LNCaP clone FGC (cell line): ENCODE measurements around the gene SEMA3C.

Experiments
- DNase-seq: peaks from one replicate; pipeline ENCODE4 v3.0.0-alpha.2; 2011; ENCODE audit warnings: low read depth
- H3K4me3 ChIP-seq: 2 replicates; pipeline ENCODE4 v1.5.1; 2011; ENCODE audit warnings: mild to moderate bottlenecking, low read depth, low read length, control low read depth
- TF ChIP-seq, protein P1 (sequence below): IDR thresholded peaks from 2 replicates; pipeline ENCODE4 v1.5.1; 2012; ENCODE audit warnings: mild to moderate bottlenecking; ENCODE audit not compliant: control insufficient read depth, insufficient read depth; ENCODE audit errors: extremely low read depth

SEMA3C gene

GRCh38 chr7:80774843-80775242, 144.0 kb downstream of the SEMA3C start:
- H3K4me3 ChIP-seq, result no peak overlapping the region
- DNase-seq, result no peak
- TF ChIP-seq, protein P1, sequence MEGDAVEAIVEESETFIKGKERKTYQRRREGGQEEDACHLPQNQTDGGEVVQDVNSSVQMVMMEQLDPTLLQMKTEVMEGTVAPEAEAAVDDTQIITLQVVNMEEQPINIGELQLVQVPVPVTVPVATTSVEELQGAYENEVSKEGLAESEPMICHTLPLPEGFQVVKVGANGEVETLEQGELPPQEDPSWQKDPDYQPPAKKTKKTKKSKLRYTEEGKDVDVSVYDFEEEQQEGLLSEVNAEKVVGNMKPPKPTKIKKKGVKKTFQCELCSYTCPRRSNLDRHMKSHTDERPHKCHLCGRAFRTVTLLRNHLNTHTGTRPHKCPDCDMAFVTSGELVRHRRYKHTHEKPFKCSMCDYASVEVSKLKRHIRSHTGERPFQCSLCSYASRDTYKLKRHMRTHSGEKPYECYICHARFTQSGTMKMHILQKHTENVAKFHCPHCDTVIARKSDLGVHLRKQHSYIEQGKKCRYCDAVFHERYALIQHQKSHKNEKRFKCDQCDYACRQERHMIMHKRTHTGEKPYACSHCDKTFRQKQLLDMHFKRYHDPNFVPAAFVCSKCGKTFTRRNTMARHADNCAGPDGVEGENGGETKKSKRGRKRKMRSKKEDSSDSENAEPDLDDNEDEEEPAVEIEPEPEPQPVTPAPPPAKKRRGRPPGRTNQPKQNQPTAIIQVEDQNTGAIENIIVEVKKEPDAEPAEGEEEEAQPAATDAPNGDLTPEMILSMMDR, result no peak

DNA sequence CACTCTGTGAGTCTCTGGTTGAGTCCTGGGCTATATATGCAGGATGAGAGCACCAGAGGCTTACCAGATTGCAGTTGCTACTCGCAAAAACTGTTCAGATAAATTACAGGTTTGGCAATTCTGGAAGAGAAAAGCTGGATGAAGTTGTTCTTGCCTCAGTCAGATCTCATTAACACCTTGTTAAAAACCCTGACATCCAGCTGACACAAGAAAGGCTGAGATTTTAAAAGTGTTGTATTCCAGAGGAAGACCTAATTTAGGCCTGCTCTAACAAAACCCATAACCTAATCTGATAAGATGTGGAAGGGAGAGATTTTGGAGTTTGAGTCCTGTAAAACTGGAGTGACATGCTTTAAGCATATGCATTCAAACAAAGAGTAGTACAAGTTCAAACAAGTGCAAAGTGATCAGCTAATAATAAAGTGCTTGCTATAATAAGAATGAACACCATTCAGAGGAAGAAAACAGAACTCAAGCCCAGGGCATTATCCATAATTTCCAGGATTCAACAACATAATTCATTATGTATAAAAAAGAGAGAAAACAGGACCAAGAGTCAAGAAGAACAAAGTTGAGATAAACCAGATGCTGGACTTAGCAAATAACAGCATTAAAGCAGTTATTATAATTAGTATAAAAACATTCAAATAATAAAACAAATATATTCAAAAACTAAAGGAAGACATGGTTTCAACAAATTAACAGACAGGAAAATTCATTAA, 144.9 kb downstream of the SEMA3C start:
- no peak for DNase-seq
- H3K4me3 ChIP-seq, result no peak overlapping the region
- TF ChIP-seq, protein P1, result no peak

- TF ChIP-seq, protein P1, result no peak
- H3K4me3 ChIP-seq, result no peak overlapping the region
- peak; percentile 46 for DNase-seq
These were observed 146.4 kb downstream of the SEMA3C start for GRCh38 chr7:80772347-80772993.

DNA sequence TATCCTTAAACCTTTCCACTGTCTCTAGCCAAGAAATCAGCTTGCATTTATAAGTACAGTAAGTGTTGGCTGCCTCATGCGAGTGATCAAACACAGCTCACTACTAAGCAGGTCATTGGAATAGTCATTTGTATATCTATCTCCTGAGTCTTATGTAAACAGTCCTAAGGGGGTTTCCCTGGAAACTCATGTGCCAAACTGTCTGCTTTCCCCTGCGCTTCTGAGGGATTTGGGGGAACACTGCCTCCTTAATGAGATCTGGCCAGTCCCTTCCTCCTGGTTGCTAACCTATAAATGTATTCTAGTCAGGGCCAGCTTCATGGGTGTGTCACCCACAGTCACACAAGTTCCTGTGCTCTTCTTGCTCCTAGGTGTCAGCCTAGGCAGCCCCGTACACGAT, 147.3 kb downstream of the SEMA3C start:
- no peak for DNase-seq
- no peak overlapping the region for H3K4me3 ChIP-seq
- TF ChIP-seq, protein P1, result no peak

DNA sequence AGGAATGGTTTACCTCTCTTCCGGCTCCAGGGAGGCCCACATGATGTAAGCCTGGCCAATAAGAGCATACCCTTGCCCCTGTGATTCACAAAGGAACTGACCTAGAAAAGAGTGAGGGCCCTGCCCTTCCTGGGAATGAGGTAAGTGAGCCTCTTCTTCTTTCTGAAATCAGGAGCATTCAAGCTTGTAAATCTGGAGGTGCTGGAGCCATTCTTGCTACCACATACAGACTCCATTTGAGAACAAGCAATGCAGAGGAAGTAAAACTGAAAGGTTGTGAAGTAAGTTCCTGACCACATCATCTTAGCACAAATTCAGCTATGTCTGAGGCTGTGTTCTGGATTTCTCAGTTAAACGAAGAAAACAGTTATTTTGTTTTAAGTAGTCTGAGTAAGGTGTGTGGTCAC, 148.2 kb downstream of the SEMA3C start:
- TF ChIP-seq, protein P1, result no peak
- DNase-seq, result no peak
- no peak overlapping the region for H3K4me3 ChIP-seq

DNA sequence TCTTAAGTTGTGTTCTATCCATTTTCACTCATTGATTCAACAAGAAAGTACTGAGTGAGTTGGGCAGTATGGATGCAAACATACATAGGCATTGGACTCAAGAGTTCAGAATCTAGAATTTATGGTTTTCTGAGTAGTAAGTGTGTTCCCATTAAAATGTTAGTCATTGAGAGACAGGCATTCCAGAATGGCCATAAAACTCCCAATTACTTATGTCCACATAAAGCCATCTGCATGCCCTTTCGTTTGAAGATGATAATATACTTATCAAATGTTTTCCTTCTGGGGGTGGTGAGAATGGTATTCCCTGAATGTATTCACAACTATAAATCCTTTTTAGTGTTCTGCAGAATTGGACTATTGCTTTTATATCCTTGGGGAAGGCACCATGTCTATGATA, 148.8 kb downstream of the SEMA3C start:
- DNase-seq, result peak; percentile 76
- no peak overlapping the region for H3K4me3 ChIP-seq
- TF ChIP-seq, protein P1, result no peak

GRCh38 chr7:80768756-80769155, 150.1 kb downstream of the SEMA3C start:
- TF ChIP-seq, protein P1, result no peak
- H3K4me3 ChIP-seq, result no peak overlapping the region
- DNase-seq, result no peak
